HG03342 (cell line): ENCODE data around the gene DYNLRB1.
"Not testable (repeated sequence)": the region's sequence is repeated elsewhere in the genome, so short reads cannot be mapped to it uniquely, and the experiment has no call there.

Source experiments
- ATAC-seq: cut with Tn5 transposase; IDR thresholded peaks from one replicate; pipeline ENCODE4 v1.9.1; 2021; ENCODE audit warnings: mild to moderate bottlenecking, moderate library complexity; ENCODE audit not compliant: unreplicated experiment

The DYNLRB1 gene

DNA sequence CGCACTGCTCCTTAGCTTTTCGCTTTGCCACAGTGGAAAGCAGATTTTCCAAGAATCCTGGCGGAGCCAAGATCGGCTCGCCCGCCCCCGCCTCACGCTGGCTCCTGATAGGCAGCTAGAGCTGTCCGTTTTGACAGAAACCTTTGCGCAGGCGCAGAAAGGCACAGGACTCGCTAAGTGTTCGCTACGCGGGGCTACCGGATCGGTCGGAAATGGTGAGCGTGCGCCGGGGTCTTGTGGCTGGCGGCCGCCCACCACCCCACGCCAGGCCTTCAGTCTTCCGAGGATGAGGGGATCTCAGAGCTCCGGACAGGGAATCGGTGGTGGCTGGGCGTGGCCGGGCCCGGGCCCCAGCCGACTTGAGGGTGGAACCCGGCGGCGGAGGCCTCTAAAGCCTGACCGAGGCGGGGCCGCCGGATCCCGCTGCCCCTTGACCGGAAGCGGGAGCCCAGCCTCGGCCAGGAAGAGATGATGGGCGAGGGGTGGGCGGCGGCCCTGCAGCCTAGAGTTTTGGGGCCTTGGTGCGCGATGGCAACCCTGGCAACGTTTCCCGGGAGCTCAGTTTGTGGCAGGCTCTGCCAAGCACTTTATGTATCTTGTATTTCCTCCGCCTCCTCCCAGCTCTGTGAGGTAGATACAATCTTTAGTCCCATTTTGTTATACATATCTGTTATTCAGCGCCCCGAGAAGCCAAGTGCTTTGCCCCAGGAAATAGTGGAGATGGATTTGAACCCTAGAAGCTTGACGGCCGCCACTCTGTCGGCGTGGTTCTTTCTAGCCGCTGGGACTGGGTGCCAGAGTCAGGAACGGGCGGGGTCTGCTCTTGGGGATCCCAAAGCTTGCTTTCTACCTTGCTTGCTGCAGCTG is at the start of gene DYNLRB1:
TSS of gene DYNLRB1 (plus strand) at position 176 of the 867 bp plus-strand sequence. CDS start at position 213, 37 bp downstream.
- ATAC-seq: peak; percentile 60

DNA sequence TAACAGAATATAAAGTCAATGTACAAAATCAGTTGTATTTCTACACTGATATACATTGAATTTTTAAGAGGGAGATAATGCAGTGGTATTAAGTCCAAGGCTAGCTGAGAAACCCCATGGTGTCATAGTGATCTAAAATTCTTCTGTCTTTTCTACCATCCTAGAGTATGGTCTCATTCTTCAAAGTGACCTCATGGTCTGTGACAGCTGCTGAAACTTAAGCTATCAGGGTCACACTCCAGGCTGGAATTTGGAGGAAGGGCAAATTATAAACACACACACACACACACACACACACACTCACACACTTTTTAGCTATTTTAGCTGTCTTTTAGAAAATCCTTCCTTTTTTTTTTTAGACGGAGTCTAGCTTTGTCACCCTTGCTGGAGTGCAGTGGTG is 47.3 kb upstream of the DYNLRB1 start:
- ATAC-seq: no peak

DNA sequence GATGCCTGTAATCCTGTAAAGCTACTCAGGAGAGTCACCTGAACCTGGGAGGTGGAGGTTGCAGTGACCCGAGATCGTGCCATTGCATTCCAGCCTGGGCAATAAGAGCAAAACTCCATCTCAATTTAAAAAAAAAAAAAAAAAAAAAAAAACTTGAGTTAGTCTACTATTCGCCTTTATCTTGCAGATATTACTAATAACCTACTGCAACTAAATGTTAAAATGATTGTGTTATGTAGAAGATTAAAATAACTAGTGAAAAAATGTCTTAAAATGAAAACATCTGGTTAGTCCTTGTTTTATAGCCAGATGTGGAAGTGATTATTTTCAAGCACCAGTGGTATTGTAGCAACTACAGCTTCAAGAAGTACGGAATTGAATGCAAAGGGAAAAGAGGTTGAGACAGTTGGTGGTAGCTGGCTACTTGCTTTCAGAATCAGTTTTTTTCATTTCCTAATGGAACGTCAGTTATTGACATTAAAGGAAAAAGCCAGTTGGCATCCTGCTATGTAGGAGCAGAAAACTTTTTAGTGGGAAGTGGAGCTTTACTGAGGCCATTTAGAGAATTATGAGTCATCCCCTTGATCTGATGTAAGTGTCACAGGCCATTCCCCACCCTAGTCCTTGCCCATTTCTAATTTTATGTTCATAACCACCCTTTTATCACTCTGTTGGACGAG is 43.8 kb upstream of the DYNLRB1 start:
- ATAC-seq: no peak

DNA sequence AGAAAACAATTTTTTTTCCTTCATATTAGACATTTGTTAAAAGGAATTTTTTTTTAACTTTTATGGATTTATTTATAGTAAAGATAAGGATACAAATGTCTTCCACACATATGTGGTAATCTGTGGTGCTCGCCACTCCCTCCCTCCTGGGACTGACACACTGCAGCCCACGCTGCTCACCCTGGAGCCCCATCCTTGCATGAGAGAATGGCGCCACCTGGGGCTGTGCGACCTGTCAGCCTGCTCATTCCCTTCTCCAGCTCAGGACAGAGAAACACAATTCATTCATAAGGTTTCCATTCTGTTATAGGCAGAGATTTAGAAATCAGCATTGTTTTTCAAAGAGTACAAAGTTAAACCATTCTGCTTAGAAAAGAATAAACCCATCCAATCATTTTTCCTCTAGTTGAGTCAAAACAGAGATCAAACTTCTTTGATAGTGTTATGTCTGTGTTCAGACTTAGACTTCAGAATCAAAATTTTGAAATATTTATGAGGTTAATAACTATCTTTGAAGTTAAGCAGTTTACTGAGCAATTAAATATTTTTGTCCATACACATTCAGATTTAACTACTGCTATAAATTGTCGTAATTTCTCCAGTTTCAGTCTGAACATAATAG is 42.8 kb upstream of the DYNLRB1 start:
- no peak for ATAC-seq

DNA sequence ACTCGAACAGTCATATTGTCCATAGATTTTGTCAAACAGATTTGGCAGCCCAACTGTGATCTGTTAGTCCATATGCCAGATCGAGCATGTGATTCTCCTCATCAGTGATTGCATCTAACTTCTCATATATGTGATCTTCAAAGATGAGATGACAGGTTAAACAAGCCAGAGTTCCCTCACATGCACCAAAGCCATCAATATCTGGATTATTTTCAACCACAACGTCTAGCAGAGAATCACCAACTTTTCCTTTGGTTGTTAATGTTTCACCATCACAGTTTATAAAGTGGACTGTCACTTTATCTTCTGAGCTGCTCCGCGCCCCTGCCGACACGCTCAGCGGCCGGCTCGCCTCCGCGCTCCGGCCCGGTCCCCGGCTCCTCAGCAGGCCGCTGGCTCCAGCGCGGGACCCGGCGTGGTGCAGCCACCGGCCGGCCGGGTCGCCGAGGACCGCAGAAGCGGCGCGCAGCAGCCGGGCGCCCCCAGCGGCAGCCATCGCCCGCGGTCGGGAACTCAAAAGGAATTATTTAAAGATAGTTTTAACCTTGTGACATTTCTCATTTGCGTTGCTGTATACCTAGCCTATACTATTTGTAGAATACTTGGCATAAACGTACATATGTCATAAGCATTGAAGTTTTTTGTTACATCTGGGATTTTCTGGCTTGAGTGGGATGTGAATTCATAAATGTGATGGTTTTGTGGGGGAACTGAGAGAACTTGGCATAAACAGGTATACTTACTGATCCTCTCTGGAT is 40.1 kb upstream of the DYNLRB1 start:
- ATAC-seq: no peak

DNA sequence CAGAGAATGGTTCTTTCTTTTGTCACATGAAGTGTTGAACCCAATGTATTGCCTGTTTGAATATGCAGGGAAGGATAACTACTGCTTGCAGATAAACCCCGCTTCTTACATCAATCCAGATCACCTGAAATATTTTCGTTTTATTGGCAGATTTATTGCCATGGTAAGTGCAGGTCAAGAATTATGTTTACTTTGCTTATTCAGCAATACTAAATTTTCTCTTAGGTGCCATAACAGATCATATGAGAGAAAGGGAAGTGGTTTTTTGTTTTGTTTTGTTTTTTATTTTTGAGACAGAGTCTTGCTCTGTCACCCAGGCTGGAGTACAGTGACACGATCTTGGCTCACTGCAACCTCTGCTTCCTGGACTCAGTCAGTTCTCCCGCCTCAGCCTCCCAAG is 36.6 kb upstream of the DYNLRB1 start:
- ATAC-seq: no peak

DNA sequence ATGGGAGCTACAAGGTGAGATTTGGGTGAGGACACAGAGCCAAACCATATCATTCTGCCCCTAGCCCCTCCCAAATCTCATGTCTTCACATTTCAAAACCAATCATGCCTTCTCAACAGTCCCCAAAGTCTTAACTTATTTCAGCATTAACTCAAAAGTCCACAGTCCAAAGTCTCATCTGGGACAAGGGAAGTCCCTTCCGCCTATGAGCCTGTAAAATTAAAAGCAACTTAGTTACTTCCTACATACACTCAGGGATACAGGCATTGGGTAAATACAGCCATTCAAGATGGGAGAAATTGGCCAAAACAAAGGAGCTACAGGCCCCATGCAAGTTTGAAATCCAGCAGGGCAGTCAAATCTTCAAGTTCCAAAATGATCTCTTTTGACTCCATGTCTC is 34.1 kb upstream of the DYNLRB1 start:
- not testable (repeated sequence) for ATAC-seq

DNA sequence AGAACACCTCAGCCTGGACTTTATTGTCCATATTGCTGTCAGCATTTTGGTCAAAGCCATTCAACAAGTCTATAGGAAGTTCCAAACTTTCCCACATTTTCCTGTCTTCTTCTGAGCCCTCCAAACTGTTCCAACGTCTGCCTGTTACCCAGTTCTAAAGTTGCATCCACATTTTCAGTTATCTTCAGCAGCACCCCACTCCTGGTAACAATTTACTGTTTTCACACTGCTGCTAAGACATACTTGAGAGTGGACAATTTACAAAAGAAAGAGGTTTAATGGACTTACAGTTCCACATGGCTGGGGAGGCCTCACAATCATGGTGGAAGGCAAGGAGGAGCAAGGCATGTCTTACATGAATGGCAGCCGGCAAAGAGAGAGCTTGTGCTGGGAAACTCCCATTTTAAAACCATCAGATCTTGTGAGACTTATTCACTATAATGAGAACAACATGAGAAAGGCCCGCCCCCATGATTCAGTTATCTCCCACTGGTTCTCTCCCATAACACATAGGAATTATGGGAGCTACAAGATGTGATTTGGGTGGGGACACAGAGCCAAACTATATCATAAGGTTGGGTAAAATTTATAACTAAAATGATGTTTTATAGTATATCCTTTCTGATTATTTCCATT is 32.5 kb upstream of the DYNLRB1 start:
- ATAC-seq: not testable (repeated sequence)

DNA sequence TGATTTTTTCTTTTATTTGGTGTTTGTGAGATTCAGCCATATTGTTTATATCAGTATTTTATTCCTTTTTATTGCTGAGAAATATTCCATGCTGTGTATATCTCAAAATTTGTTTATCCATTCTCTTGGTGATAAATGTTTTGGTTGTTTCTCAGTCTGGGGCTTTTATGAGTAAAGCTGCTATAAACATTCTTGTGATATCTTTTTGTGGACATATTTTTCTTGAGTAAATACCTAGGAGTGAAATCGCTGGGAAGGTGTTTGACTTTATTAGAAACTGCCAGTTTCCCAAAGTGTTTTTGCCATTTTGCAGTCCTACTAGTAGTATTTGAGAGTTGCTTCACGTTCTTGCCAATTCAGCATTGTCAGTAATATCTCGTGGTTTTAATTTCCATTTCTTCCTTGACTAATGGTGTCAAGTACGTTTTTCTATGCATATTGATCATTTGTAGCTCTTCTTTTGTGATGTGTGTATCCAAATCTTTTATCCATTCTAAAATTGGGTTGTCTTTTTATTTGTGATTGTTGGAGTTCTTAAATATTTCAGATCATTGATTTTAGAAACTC is 31.1 kb upstream of the DYNLRB1 start:
- ATAC-seq: no peak

DNA sequence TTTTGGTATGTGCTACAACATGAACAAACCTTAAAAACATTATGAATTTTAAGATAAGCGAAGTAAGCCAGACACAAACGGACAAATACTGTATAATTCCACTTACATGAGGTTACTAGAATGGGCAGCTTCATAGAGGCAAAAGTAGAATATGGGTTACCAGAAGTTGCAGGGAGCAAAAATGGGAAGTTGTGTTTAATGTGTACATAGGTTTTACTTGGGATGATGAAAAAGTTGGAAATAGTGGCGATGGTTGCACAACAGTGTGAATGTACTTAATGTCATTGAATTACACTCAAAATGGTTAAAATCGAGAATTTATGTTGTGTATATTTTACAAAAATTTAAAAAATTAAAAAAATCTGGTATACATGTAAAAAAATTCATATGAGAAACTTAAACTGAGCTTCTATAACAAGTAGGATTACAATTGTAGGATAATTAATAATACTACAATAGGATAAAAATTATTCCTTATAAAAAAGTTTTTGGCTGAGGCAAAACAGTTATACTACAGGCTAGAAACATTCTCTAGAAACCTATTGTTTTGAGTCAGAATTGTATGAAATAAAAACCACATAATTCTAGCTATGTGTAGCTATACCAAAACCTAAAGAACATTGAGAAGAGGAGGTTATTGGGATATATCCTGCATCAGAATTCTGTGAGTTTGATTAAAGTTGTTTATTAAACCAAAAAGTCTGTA is 24.8 kb upstream of the DYNLRB1 start:
- no peak for ATAC-seq

DNA sequence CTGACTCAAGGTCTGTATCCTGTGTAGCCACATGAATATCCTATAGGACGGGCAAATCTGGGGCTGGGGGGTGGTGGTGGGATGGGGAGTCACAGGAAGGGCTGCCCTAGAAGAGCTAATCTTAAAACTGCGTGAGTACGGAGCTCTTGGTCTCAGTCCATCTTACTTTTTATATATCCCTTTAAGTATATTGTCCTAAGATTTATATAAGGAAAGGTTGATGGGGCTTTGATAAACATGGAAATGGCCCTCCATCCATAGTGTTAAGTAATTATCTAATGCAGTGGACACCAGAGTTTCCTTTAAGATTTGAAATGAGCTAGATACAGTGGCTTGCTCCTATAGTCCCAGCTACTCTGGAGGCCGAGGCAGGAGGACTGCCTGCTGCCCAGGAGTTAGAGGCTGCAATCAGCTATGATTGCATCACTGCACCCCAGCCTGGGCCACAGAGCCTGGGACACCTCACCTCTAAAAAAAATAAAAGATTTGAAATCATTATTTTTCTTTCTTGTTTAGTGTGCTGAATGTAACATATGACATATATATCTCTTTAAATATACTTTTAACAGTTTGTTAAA is 24.2 kb upstream of the DYNLRB1 start:
- ATAC-seq: no peak

DNA sequence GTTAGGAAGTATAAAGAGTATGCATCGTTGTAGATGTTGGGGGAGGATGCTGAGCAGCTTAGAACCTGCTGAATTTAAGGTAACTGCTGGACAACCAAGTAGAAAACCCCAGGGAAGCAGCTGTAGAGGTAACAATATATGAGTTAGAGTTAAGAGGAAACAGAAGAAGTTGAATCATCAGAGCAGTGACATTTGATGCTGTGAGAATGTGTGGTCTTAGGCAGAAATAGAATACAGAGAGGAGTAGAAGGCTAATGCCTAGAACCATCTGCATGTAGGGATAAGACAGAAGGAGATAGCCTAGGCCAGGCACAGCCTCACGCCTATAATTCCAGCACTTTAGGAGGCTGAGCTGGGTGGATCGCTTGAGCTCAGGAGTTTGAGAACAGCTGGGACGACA is 22.6 kb upstream of the DYNLRB1 start:
- no peak for ATAC-seq

DNA sequence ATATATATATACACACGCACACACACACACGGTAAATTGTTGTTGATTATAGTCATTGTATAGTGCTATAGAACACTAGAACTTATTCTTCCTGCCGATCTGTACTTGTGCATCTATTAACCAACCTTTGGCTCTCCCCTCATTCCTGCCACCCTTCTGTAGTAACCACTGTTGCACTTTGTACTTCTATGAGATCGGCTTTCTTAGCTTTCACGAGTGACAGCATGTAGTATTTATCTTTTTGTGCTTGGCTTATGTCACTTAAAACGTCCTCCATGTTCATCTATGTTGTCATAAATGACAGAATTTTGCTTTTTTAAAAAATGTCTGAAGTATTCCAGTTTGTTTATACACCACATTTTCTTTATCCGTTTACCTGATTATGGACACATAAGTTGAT is 20.9 kb upstream of the DYNLRB1 start:
- no peak for ATAC-seq

DNA sequence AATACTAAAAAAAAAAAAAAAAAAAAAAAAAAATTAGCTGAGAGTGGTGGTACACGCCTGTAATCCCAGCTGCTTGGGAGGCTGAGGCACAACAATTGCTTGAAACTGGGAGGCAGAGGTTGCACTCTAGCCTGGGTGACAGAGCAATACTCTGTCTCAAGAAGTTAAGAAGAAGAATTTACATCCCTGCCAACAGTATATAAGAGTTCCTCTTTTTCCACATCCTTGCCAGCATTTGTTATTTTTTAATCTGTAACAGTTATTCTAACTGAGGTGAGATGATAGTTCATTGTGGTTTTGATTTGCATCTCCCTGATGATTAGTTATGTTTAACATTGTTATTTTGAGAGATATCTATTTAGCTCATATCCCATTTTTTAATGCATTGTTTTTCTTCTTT is 20.3 kb upstream of the DYNLRB1 start:
- ATAC-seq: no peak

DNA sequence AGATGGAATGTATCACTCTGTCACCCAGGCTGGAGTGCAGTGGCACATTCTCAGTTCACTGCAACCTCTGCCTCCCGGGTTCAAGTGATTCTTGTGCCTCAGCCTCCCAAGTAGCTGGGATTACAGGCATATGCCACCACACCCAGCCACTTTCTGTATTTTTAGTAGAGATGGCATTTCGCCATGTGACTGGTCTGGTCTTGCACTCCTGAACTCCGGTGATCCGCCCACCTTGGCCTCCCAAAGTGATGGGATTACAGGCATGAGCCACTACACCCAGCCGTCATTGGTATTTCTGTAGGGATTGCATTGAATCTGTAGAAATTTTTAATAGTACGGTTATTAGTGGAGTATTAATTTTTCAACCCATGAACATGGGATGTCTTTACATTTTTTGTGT is 18.6 kb upstream of the DYNLRB1 start:
- ATAC-seq: not testable (repeated sequence)

DNA sequence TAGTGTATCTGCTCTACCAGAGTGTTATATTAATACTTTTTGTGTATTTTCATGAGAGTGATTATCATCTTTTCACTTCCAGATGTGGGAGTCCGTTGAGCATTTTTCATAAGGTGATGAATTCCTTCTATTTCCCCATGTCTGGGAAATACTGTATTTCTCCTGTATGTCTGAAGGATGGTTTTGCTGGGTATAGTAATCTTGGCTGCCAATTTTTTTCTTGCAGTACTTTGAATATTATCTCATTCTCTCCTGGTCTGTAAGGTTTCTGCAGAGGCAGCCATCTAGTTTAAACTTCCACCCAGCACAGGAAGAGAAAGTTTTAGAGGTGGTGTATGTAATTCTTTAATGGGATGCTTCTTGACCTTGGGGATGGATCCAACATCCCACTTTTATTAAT is 15.4 kb upstream of the DYNLRB1 start:
- ATAC-seq: no peak

DNA sequence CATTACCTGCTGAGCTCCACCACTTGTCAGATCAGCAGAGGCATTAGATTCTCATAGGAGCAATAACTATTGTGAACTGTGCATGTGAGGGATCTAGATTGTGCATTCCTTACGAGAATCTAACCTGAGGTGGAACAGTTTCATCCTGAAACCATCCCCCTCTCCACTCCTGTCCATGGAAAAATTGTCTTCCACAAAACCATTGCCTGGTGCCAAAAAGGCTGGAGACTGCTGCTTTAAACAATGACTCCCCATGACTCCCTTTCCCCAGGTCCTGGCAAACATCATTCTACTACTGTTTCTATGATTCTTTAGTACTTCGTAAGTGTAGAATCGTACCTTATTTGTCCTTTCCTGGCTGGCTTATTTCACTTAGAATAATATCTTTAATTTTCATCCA is 9.7 kb upstream of the DYNLRB1 start:
- ATAC-seq: no peak

DNA sequence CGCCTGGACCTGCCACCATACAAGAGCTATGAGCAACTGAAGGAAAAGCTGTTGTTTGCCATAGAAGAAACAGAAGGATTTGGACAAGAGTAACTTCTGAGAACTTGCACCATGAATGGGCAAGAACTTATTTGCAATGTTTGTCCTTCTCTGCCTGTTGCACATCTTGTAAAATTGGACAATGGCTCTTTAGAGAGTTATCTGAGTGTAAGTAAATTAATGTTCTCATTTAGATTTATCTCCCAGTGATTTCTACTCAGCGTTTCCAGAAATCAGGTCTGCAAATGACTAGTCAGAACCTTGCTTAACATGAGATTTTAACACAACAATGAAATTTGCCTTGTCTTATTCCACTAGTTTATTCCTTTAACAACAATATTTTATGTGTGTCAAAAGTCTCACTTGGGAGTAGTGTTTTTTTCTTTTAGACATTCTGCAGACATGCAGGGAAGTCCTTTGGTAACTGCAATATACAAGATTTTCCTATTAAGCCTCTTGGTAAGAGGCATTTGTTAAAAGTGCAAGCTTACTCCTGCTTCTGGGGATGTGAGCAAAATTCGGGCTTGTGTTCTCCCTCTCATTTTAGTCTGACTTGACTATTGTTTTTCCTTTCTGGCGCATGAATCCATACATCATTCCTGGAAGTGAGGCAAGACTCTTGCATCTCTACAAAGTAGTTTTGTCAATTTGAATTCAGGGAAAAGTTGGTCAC is 8.4 kb upstream of the DYNLRB1 start:
- ATAC-seq: no peak

DNA sequence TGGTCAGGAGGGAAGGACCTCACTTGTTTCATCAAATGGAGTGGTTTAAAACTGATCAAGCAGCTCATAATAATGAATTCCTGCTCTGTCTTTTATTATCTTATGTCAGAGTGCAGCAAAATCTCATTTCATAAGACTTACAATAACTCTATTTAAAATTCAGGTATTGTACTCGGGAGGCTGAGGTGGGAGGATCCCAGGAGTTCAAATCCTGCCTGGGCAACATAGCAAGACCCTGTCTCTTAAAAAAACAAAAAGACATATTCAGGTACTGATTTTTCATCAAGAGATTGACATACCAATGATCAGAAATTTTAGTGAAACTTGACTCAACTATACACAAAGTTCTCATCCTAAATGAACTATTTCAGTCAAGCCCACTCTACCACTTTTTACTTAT is 5.6 kb upstream of the DYNLRB1 start:
- no peak for ATAC-seq
